ENCODE results near the gene TTPAL. TPM values are rescaled to one million over a fixed set of nuclear protein-coding genes. Genes with fewer than 3 reads are reported as not detected.

Gene TTPAL
- total and polyA plus RNA-seq, 4 donors, result 11.6 to 39.7 (median 17.6) TPM

- TF ChIP-seq, protein P1, sequence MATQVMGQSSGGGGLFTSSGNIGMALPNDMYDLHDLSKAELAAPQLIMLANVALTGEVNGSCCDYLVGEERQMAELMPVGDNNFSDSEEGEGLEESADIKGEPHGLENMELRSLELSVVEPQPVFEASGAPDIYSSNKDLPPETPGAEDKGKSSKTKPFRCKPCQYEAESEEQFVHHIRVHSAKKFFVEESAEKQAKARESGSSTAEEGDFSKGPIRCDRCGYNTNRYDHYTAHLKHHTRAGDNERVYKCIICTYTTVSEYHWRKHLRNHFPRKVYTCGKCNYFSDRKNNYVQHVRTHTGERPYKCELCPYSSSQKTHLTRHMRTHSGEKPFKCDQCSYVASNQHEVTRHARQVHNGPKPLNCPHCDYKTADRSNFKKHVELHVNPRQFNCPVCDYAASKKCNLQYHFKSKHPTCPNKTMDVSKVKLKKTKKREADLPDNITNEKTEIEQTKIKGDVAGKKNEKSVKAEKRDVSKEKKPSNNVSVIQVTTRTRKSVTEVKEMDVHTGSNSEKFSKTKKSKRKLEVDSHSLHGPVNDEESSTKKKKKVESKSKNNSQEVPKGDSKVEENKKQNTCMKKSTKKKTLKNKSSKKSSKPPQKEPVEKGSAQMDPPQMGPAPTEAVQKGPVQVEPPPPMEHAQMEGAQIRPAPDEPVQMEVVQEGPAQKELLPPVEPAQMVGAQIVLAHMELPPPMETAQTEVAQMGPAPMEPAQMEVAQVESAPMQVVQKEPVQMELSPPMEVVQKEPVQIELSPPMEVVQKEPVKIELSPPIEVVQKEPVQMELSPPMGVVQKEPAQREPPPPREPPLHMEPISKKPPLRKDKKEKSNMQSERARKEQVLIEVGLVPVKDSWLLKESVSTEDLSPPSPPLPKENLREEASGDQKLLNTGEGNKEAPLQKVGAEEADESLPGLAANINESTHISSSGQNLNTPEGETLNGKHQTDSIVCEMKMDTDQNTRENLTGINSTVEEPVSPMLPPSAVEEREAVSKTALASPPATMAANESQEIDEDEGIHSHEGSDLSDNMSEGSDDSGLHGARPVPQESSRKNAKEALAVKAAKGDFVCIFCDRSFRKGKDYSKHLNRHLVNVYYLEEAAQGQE (IDR thresholded peaks at IDR 0.05), result no peak
- TF ChIP-seq SP1 (IDR thresholded peaks at IDR 0.05), result no peak
These were observed 67.2 kb downstream of the TTPAL start (continued) for GRCh38 chr20:44542890-44543289.

GRCh38 chr20:44543358-44543757, 67.7 kb downstream of the TTPAL start:
- 36% methylated on average over 3 of the region's 3 CpGs for WGBS
- peaks cover 2 to 28% (median 11%) of the 10 kb centered on the region in 4 donors for H3K4me1 ChIP-seq (ENCODE audit: control insufficient read depth in 4 of 4, insufficient read depth in 4 of 4, low read length in 3 of 4)

More at GRCh38 chr20:44543358-44543757, 67.7 kb downstream of the TTPAL start:
- TF ChIP-seq EGR1 (IDR thresholded peaks at IDR 0.05; ENCODE audit: low read depth in 2 of 2) (no peak), HNF4A (conservative IDR thresholded peaks at IDR 0.05) (no peak), SP1 (IDR thresholded peaks at IDR 0.05) (no peak), NR2F2 (IDR thresholded peaks at IDR 0.05) (no peak)
- TF ChIP-seq, protein P2, sequence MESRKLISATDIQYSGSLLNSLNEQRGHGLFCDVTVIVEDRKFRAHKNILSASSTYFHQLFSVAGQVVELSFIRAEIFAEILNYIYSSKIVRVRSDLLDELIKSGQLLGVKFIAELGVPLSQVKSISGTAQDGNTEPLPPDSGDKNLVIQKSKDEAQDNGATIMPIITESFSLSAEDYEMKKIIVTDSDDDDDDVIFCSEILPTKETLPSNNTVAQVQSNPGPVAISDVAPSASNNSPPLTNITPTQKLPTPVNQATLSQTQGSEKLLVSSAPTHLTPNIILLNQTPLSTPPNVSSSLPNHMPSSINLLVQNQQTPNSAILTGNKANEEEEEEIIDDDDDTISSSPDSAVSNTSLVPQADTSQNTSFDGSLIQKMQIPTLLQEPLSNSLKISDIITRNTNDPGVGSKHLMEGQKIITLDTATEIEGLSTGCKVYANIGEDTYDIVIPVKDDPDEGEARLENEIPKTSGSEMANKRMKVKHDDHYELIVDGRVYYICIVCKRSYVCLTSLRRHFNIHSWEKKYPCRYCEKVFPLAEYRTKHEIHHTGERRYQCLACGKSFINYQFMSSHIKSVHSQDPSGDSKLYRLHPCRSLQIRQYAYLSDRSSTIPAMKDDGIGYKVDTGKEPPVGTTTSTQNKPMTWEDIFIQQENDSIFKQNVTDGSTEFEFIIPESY (IDR thresholded peaks at IDR 0.05), result no peak
- TF ChIP-seq, protein P3, sequence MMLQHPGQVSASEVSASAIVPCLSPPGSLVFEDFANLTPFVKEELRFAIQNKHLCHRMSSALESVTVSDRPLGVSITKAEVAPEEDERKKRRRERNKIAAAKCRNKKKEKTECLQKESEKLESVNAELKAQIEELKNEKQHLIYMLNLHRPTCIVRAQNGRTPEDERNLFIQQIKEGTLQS (IDR thresholded peaks at IDR 0.05), result no peak
- Histone ChIP-seq H3K36me3 (ENCODE audit: control insufficient read depth in 4 of 4, insufficient read depth in 3 of 4, low read depth in 1 of 4, low read length in 3 of 4) (no peaks in the 10 kb centered on the region), H3K4me3 (ENCODE audit: low read depth in 1 of 3, low read length in 3 of 3) (no peak overlapping the region), H3K27me3 (ENCODE audit: control insufficient read depth in 4 of 4, insufficient read depth in 4 of 4, low read length in 3 of 4) (no peaks in the 10 kb centered on the region), H3K9ac (ENCODE audit: low read depth in 1 of 2, low read length in 2 of 2) (no peak overlapping the region), H3K27ac (ENCODE audit: low read depth in 1 of 2, low read length in 2 of 2) (no peak overlapping the region), H3K9me3 (ENCODE audit: control insufficient read depth in 4 of 4, low read length in 3 of 4) (no peaks in the 10 kb centered on the region)
- DNase-seq (ENCODE audit: low spot score), result no peak

Small RNAs within 50 kb of the gene (small RNA-seq; reads per million reads assigned to genes)
- gene RPL37AP1, result 0.91 reads per million, percentile 76 among the genes with 10 or more reads in this experiment

Other genes starting within 250 kb of the TTPAL start
- gene GDAP1L1, start 228.6 kb upstream of the TTPAL start, total RNA-seq, result not detected
- not detected for gene GDAP1L1, start 228.6 kb upstream of the TTPAL start, polyA plus RNA-seq
- 1 to 10 TPM; 3.3 to 9.9 TPM for gene FITM2, start 164.7 kb upstream of the TTPAL start, total RNA-seq
- 1 to 10 TPM; 3.5 to 4.3 TPM for gene FITM2, start 164.7 kb upstream of the TTPAL start, polyA plus RNA-seq
- not detected for gene R3HDML, start 138.8 kb upstream of the TTPAL start, total RNA-seq
- gene R3HDML, start 138.8 kb upstream of the TTPAL start, polyA plus RNA-seq, result not detected
- gene HNF4A, start 120.2 kb upstream of the TTPAL start, total RNA-seq, result 100 to 1,000 TPM in 1 of 2 donors, 10 to 100 TPM in 1; 51.7 to 171 TPM
- 100 to 1,000 TPM in 1 of 2 donors, 10 to 100 TPM in 1; 52.3 to 120 TPM for gene HNF4A, start 120.2 kb upstream of the TTPAL start, polyA plus RNA-seq
- 10 to 100 TPM; 51.1 to 65.4 TPM for gene SERINC3, start 46.2 kb downstream of the TTPAL start, total RNA-seq
- gene SERINC3, start 46.2 kb downstream of the TTPAL start, polyA plus RNA-seq, result 10 to 100 TPM; 51.5 to 70.0 TPM
- gene PKIG, start 106.7 kb downstream of the TTPAL start, total RNA-seq, result 10 to 100 TPM; 10.6 to 23.1 TPM
- gene PKIG, start 106.7 kb downstream of the TTPAL start, polyA plus RNA-seq, result 10 to 100 TPM; 23.7 to 24.3 TPM
- 1 to 10 TPM; 2.9 to 7.7 TPM for gene ADA, start 175.8 kb downstream of the TTPAL start, total RNA-seq
- gene ADA, start 175.8 kb downstream of the TTPAL start, polyA plus RNA-seq, result 1 to 10 TPM; 2.9 to 3.1 TPM
- gene CCN5, start 239.5 kb downstream of the TTPAL start, total RNA-seq, result 1 to 10 TPM in 1 of 2 donors, not detected in 1; 1.2 TPM
- gene CCN5, start 239.5 kb downstream of the TTPAL start, polyA plus RNA-seq, result 1 to 10 TPM; 1.9 to 3.6 TPM